ENCODE results near the gene NKRF. TPM values are rescaled to one million over a fixed set of nuclear protein-coding genes. Genes with fewer than 3 reads are reported as not detected.

The NKRF gene
- total and polyA plus RNA-seq, 12 donors = 2.8 to 6.9 (median 4.6) TPM

DNA sequence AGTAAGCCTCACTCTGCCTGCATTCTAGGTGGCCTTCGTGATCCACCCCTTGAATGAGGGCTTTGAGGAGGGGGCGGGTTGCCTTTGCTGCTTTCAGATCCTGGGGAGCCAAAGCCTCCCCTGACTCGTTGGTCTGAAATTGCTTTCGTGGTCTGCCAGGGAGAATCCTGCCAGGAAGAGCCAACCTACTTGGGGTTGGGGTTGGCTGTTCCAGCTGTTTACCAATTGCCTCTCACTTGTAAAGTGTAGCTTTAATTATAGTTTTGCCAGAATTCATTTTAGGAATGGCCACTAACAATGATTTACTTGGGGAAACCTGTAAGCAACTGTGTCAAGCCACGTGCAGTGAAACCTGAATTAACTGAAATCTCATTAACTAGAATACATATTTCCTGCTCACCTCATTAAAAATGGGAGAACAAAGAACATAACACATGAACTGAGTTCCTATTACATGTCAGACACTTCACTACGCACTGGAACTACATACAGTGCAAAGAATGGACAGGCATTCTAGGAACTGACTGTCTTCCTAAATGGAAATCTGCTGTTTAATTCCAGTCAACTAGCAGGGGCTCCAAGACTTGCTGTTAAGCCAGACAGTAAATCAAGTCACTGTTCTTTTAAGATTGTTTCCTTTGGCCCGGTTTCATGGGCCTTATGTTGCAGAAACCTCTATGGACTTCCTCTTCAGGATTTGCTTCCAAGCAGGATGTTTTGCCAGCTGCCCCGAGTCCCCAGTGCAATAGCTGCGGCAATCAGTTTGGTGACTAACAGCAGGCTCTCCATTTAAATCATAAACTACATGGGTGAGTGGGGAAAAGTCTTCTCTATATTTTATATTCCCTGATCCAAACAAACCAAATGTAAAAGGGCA lies 16.4 kb upstream of the NKRF start:
- Histone ChIP-seq H3K36me3 (peaks cover 0 to 15% (median 0%) of the 10 kb centered on the region in 9 donors), H3K27me3 (no peaks in the 10 kb centered on the region), H3K4me3 (no peak overlapping the region), H3K4me1 (peaks cover 0 to 34% (median 0%) of the 10 kb centered on the region in 9 donors), H3K9me3 (no peaks in the 10 kb centered on the region), H3K27ac (peak overlapping the region in 3 of 10 donors; percentile 29 to 44 (median 35))
- WGBS, 2 donors = 51 to 59% methylated on average over 9 of the region's 9 CpGs
- ATAC-seq (peak in 6 of 8 donors; percentile 28 to 75 (median 58)), DNase-seq (peak; percentile 16 to 55)
- intact Hi-C loops (cut with DNase I) = no loop called here
- TF ChIP-seq, protein P1, sequence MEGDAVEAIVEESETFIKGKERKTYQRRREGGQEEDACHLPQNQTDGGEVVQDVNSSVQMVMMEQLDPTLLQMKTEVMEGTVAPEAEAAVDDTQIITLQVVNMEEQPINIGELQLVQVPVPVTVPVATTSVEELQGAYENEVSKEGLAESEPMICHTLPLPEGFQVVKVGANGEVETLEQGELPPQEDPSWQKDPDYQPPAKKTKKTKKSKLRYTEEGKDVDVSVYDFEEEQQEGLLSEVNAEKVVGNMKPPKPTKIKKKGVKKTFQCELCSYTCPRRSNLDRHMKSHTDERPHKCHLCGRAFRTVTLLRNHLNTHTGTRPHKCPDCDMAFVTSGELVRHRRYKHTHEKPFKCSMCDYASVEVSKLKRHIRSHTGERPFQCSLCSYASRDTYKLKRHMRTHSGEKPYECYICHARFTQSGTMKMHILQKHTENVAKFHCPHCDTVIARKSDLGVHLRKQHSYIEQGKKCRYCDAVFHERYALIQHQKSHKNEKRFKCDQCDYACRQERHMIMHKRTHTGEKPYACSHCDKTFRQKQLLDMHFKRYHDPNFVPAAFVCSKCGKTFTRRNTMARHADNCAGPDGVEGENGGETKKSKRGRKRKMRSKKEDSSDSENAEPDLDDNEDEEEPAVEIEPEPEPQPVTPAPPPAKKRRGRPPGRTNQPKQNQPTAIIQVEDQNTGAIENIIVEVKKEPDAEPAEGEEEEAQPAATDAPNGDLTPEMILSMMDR (IDR thresholded peaks at IDR 0.05) = no peak

DNA sequence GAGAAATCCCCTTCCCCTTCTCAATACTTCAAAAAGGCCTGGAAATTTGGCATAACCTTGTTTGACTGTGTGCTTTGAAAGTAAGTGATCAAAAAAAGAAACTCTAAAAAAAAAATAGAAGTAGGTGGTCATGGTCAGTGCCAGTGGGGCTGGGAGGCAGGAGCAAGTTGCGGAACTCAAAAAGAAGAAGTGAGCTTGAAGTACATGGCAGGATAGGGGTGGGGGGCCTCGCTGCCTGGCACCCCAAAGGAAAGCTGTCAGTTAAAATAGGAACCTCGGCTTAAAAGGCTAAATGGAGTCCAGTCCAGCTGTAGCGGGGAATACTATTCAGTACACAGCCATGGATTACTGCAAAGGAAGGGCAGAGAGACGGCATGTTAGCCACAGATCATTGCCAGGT lies 12.2 kb upstream of the NKRF start:
- Histone ChIP-seq H3K9me3 (no peaks in the 10 kb centered on the region), H3K36me3 (no peaks in the 10 kb centered on the region), H3K27ac (peak overlapping the region in 1 of 10 donors; percentile 75), H3K4me3 (no peak overlapping the region), H3K4me1 (peaks cover 0 to 38% (median 0%) of the 10 kb centered on the region in 9 donors), H3K27me3 (no peaks in the 10 kb centered on the region)
- peak in 2 of 8 donors; percentile 26 to 62 for ATAC-seq
- no peak for DNase-seq
- WGBS, 2 donors = 81 to 92% methylated on average over 5 of the region's 5 CpGs
- TF ChIP-seq, protein P1 (IDR thresholded peaks at IDR 0.05) = no peak
- intact Hi-C loops (cut with DNase I) = loop anchor here in 3 of 10 donors (10.0 kb wide), 1 partner anchor 106 kb away; no protein-coding TSS in a partner anchor

DNA sequence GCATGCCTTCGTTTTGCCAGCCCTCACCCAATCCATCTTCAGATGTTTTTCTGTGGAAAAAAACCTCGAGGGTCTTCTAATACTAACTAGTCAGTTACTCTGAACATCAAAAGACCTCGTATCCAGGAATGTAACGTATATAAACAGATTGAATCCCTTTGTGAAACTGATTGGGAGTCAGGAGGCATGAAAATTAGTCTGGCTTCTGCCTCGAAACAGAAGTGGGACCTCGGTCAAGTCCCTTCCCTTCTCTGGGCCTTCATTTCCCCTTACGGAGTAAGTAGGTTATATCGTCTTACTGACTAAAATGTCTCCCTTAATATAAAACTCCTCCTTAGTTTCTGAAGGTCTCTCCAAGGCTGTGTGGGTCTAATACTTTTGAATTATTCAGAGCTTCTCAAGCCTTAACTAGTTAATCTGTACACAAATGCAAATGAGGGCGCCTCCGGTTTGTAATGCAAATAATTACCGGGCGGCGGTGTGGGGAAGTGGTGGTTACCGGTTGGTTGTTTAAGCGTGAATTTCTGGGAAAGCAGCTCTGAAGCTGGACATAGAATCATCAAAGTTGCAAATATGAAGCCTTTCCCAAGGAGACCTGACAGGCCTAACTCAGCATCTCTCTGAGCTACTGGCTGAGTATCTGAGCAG lies 11.4 kb upstream of the NKRF start:
- Histone ChIP-seq H3K9me3 (no peaks in the 10 kb centered on the region), H3K27ac (peak overlapping the region in 1 of 10 donors; percentile 75), H3K27me3 (no peaks in the 10 kb centered on the region), H3K4me3 (no peak overlapping the region), H3K36me3 (no peaks in the 10 kb centered on the region), H3K4me1 (peaks cover 0 to 31% (median 0%) of the 10 kb centered on the region in 9 donors)
- ATAC-seq = no peak
- 80 to 83% methylated on average over 15 of the region's 15 CpGs for WGBS, 2 donors
- TF ChIP-seq, protein P1 (IDR thresholded peaks at IDR 0.05) = no peak
- intact Hi-C loops (cut with DNase I) = loop anchor here in 3 of 10 donors (10.0 kb wide), 1 partner anchor 107 kb away; no protein-coding TSS in a partner anchor
- no peak for DNase-seq

- Histone ChIP-seq H3K4me3 (no peak overlapping the region), H3K36me3 (no peaks in the 10 kb centered on the region), H3K27ac (no peak overlapping the region), H3K27me3 (no peaks in the 10 kb centered on the region), H3K9me3 (no peaks in the 10 kb centered on the region), H3K4me1 (peaks cover 0 to 21% (median 0%) of the 10 kb centered on the region in 9 donors)
- TF ChIP-seq, protein P1 (IDR thresholded peaks at IDR 0.05) = no peak
- ATAC-seq (no peak), DNase-seq (no peak)
- intact Hi-C loops (cut with DNase I) = loop anchor here in 5 of 10 donors (5.0 to 10.0 kb wide), 2 partner anchors 110 to 118 kb away; no protein-coding TSS in a partner anchor
- WGBS, 2 donors = 84 to 85% methylated on average over 10 to 13 of the region's 13 CpGs
Measured at GRCh38 chrX:119614776-119615175, 8.6 kb upstream of the NKRF start.

Measured in heart right ventricle (tissue), 16 donors.